ENCODE measurements around the gene LGALS3BP.
"Not testable (repeated sequence)": the region's sequence is repeated elsewhere in the genome, so short reads cannot be mapped to it uniquely, and the experiment has no call there.

Gene LGALS3BP, protein sequence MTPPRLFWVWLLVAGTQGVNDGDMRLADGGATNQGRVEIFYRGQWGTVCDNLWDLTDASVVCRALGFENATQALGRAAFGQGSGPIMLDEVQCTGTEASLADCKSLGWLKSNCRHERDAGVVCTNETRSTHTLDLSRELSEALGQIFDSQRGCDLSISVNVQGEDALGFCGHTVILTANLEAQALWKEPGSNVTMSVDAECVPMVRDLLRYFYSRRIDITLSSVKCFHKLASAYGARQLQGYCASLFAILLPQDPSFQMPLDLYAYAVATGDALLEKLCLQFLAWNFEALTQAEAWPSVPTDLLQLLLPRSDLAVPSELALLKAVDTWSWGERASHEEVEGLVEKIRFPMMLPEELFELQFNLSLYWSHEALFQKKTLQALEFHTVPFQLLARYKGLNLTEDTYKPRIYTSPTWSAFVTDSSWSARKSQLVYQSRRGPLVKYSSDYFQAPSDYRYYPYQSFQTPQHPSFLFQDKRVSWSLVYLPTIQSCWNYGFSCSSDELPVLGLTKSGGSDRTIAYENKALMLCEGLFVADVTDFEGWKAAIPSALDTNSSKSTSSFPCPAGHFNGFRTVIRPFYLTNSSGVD

DNA sequence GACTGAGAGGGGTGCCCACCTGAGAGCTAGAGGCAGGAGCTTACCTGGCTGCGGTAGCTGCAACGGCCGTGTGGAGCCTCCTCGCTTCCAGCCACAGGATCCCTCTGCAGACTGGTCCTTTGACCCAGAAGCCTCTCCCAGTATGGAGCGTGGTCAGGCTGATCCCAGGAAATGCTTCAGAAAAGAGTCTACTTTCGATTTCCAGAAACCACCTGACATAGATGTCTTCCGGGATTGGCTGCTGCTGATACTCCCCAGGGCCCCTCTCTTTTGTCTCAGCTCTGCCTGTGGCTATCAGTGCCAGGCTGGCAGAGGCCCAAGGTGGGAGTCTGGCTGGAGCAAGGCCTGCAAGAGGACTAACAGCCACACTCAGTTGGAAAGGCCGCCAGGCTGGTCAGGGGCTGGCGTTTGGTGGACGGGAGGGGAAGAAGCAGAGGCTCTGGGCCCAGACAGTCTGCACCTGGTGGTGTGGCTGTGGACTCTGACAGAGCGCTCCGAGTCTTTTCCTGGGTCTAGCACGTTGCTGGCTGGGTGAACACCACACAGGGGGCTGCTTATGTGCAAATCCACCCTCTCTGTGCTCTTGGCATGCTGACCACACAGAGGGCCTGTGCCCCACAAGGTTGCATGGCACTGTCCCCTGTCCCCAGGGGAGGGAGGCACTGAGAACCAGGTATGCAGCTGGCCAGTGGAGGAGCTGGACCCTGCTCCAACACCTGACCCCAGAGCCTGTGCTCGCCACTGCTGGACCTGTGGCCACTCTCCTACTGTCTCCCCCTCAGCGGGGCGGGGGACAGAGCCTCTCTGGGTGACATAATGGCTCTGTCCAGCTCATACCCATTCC lies at the start of gene LGALS3BP:
LGALS3BP (minus strand) TSS at position 144 of the 844 bp plus-strand sequence. CDS start 2,732 bp downstream, outside the sequence.
- DNase-seq = peak in 2 of 4 experiments; percentile 18 to 37

DNA sequence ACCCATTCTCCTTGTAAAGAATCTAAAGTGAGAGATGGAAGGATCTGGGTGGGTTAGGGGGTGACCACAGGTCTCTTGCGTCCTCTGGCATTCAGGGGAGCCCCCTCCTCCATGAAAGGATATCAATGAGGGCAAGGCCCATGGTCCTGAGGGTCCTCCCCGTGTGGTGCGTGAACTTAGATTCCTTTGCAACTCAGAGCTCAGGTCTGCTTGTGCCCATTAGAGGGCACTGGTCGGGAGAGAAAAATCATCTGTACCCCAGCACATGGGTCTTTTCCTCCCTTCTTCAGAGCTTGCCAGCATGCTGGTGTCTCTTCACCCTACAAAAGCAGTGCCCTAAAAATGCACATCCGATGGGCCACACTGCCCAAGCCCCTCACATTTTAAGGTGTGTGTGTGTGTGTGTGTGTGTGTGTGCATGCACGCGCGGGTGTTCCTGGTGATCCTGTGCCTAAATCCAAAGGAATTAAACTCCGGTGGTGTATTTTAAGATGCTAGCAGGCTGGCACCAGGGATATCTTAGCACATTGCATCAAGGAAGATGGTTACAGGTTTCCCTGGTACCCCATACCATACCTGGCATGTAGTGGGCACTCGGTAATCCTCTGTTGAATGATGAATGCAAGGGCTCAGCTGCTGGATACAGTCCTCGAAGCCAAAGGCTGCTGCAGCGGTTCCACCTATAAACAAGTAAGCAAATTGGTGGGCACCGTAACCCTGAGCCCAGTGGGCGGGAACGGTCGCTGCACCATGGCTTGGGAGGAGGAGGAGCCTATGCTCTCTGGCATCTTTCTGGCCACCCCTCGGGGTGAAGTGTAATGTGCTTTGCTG lies 49.0 kb upstream of the LGALS3BP start:
- no peak for DNase-seq

DNA sequence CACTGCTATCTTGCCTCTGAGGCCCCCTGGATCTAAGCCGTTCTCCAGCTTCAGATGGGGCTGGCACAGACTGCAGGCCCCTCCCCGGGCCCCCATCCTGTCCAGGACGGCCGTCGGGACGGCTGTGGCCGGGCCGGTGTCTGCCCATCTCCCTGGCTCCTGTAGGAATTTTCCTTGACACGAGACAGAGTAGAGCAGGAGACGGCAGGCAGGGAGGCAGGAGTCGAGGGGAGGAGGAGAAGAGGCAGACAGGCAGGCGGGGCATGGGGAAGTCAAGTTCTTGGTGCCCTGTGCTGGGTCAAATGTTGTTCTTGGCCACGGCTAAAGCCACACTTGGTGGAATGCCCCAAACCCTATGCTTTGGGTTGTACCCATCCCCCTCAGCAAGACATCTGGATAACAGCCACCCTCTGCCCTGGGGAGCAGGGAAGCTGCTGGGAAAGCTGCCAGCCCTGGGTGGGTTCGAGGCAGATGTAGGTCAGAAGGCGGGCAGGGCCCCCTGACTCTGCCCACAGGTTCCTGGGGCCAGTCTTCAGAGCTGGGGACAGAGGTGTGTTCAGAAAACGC lies 48.3 kb upstream of the LGALS3BP start:
- no peak for DNase-seq

DNA sequence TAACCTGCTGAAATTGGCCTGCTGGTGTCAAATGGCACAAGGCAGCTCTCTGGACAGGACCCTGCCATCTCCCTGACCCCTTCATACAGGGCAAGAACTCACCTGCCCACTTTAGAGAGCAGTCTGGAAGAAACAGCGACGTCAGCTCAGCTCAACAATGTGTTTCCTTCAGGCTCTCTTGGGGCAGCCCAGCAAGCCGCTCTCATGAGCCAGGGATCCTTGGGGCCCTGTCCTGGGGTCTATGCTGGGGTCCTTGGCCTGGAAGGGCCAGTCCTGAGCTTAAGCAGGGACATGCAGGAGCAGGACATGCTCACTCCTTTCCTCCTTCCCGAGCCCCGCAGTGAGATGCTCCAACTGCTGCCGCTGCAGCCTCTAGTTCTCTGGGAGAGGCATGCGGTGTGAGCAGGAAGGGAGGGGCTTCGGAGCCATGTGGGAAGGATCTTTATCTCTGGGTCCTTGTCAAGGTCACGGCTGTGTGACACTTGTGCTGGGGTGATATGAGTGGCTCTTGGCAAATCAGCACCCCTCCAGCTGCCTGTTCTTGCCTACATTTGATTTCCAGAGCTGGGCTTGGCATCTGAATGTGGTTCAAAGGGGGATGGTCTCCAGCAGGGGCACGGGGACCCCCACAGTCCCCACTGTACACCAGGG lies 47.7 kb upstream of the LGALS3BP start:
- no peak for DNase-seq

DNA sequence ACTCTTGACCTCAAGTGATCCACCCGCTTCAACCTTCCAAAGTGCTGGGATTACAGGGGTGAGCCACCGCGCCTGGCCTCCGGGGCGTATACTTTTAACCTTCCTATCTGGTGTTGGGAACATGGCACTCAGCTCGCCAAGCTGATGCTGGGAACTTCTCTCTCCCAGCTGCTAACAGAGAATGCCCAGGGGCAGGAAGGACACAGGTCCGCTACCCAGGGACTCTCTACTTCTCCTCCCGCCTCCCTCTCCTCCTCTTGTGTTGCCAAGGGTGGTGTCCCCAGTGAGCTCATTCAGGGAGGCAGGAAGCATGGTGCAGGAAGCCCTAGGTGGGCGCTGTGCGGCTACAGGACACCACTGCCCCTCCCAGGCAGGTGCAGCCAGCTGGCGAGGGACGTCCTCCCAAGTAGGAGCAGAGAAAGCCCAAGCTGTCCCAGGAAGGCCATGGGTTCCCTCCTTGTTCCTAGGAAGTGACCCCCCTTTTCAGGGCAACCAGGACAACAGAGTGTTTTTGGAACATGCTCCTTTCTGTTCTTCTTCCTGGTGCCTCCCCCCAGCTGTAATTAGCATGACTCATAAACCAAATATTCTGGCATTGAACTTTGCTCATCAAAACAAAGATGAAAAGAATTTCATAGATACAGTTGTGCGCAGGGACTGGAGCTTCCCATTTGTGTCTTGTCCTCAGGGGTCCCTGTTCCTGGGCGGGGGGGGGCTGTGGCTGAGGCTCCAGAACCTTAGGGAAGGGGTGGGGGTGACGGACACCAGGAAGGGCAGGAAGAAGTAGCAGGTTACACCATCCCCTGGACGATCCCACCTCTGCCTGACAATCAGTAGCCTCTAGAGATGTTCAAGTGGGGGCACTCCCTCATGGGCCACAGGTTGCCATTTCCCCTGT lies 46.9 kb upstream of the LGALS3BP start:
- no peak for DNase-seq

DNA sequence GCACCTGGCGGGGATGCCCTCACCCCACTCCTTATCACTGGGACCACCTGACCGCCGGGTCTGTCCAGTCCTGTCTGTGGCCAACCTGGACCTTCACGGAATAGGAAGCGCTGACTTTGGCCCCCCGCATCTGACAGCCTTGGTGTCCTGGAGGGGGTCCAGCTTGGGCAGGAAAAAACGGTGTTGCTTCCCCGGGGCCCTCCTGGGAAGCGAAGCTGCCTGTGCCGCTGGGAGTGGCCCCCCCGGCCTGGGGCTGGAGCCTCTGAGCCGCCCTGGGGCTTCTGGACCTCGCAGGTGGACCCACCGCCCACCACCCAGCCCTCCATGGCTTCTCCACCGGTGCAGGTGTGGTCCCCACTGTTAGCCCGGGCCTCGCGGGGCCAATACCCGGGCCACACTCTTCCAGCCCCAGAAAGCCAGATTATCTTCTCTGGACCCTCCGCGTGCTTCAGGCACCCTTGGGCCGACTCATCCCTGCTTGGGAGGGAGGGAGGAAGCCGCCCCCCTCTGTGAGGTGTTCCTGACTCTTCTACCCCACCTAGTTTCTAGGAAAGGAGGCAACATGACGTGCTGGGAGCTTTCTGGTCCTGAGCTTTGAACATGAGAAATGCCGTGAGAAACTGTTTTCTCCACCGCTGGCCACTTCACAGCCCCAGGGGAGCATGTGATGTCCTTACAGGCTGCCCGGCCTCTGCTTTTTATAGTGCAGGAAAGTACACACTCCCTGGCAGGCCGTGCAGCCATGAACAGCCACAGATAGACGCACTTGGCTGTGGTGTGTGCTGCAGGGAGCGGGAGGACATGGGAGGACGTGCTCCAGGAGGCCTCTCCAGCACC lies 45.4 kb upstream of the LGALS3BP start:
- no peak for DNase-seq

DNA sequence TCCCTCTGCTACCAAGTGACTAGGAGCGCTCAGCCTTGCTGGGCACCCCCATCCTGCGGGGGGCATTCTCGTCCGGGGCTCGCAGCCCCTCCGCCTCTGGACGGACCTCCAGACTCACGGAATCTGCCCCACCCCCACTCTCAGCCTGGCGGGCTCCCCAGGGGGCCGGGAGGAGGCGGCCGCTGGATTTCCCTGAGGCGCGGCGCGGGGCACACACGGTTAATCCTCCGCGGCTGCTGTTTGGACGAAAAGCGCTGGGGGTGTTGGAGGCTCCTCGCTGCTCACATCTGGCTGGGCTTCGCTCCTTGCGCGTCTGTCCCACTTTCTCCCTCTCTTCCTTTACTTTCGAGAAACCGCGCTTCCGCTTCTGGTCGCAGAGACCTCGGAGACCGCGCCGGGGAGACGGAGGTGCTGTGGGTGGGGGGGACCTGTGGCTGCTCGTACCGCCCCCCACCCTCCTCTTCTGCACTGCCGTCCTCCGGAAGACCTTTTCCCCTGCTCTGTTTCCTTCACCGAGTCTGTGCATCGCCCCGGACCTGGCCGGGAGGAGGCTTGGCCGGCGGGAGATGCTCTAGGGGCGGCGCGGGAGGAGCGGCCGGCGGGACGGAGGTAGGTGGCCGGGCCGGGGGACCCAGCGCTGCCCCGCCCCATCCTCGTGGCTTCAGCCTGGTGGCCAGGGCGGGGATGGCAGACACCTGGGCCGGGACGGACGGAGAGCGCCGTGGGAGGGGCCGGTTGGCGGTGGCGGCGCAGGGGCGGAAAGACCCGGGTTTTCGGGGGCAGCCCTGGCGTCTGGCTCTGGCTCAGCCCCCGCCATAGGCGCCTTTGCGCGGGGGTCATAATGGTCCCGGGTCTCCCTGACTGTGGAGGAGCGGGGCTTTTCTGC lies 44.4 kb upstream of the LGALS3BP start, which contains the start of gene C1QTNF1:
C1QTNF1 (plus strand) TSS at position 284 of the 886 bp plus-strand sequence. CDS start 19,800 bp downstream, outside the sequence.
- no peak for DNase-seq

DNA sequence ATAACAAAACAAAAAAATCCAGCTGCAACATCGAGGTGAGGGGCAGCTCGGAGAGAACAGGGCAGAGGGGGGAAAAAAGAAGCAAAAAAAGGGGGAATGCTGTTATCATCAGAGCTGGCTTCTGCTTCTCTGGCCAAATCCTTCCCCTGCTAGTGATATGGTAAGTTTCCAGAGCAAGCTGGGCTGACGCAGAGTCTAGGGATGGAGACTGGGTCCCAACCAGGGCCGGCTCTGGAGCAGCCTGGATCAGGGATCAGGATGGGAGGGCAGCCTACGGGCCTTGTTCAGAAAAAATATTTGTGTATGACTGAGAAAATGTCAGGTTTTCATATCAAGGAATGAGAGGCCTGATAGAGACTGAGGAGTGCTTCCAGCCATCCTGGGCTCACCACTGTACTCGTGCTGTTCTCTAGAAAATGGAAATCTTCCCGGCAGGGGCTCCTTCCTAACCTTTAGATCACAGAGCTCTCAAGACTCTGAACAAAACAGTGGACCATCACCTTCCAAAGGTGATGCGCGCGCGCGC lies 43.5 kb upstream of the LGALS3BP start:
- DNase-seq = no peak

DNA sequence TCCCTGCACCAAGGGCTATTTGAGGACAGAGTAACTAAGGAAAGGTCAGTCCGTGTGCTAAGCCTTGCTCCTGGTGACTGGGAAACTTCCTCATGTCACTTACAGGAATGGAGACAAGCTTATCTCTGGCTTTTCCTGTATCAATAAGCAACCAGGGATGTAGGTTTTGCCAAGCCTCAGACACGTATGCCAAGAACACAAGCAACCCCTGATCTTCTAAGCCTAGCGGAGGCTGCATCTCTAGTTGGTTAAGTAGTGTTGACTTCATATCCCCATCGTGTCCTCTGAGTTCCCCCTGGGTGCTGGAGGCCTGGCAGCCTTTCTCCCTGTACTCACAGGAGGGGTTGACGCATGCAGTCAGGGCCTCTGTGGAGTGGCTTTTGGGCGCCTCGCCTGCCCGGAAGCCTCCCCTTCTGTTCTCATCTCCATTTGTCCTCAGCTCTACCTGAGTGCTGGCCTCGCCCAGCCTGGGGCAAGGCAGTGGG lies 42.8 kb upstream of the LGALS3BP start:
- no peak for DNase-seq

DNA sequence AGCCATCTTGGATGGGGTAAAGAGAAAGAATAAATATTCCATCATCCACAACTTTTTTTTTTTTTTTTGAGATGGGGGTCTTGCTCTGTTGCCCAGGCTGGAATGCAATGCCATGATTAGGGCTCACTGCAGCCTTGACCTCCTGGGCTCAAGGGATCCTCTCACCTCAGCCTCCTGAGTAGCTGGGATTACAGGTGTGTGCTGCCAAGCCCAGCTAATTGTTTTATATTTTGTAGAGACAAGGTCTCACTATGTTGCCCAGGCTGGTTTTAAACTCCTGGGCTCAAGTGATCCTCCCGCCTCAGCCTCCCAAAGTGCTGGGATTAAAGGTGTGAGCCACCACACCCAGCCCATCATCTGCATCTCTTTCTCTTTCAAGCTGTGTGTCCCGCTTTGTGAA lies 42.2 kb upstream of the LGALS3BP start:
- DNase-seq = not testable (repeated sequence)

DNA sequence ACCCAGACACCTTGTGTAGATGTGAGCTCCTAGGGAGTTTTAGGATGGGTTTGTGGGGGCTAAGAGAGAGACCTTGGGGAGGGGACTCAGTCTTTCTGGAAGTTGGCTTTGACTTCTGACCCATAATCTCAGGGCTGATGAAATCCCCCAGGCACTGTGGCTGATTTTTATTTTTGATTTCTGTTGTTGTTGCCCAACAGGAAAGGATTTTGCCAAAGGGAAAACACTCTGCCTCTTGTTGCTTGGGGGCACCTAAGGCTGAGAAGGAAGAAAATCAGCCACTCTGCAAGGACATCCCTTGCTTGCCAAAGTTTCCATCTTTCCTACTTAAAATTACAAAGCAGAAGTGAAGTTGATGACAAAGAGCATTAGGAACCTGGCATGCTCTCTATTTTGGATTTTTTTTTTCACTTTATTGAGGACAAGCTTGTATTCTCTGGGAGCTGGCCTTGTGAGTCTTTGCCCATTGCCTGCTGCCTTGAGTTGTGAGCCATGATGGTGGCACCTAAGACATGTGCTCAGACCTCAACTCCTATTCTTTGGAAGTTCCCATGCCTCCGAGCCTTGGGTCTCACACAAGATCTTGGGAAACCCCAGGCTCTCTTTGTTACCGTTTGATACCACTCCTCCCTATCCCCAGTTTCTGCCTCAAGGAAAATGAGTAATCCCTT lies 41.0 kb upstream of the LGALS3BP start:
- DNase-seq = no peak

DNA sequence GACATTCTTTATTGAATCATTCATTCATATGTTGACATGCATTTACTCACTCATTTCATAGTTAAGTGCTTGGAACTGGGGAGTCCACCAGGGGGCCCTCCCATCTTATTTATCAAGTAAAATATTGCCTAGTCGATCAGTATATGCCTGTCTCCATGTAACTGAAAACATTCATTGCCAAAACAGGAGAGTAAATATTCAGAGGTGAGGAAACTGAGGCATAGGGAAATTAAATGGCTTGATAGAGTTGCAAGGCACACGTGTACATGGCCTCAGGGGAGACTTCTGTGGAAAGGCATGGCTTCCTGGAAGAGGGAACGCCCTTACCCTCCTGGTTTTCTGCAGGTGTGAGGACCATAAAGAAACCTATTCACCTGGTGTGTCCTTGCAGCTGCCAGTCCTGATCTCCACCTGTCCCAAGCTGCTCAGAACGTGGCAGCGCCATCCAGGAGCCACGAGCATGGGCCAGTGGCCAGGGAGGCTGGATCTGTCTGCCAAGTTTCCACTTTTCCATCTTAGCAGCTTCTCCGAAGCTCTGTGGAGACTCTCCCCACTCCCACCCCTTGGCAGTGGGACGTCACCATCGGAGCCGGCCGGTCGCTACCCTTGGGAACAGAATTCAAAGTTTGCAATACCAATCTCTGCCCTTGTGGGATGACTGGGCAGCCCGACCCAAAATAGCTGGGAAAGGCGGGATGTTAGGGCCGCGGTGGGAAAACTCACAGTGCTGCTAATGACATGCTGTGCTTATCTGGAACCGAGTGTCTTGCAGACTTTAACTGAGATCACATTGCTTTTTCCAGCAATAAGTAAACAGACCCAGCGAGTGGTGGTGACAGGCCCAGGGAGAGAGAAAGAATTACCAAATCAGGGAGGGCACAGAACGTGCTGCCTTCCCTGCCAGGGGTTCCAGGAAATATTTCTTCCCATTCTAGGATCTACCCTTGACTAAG lies 40.2 kb upstream of the LGALS3BP start:
- DNase-seq = peak in 1 of 4 experiments; percentile 33

DNA sequence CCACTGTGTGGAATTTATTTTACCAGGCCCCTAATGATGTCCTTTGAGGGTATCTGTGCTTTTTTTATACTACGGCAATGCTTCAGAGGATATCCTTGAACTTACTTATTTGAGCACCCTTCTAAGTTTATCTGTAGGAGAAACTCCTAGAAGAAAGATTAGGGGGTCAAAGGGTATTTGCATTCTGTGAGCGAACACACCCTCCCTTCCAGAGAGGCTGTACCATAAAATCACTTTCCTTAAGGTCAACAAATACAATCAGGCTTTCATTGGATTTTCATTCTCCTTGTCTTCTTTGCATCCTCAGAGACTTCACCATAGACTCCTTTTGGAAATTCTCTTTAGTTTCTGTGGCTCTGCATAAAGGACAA lies 39.5 kb upstream of the LGALS3BP start:
- DNase-seq = no peak

DNA sequence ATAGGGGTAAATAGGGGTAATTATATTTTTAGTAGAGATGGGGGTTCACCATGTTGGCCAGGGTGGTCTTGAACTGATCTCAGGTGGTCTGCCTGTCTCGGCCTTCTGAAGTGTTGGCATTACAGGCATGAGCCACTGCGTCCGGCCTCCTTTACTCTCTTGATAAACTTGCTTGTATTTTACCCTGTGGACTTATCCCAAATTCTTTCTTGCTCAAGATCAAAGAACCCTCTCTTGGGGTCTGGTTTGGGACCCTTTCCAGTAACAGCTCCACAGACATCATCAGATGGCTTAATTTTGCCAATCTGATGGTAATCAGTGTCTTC lies 38.6 kb upstream of the LGALS3BP start:
- no peak for DNase-seq

DNA sequence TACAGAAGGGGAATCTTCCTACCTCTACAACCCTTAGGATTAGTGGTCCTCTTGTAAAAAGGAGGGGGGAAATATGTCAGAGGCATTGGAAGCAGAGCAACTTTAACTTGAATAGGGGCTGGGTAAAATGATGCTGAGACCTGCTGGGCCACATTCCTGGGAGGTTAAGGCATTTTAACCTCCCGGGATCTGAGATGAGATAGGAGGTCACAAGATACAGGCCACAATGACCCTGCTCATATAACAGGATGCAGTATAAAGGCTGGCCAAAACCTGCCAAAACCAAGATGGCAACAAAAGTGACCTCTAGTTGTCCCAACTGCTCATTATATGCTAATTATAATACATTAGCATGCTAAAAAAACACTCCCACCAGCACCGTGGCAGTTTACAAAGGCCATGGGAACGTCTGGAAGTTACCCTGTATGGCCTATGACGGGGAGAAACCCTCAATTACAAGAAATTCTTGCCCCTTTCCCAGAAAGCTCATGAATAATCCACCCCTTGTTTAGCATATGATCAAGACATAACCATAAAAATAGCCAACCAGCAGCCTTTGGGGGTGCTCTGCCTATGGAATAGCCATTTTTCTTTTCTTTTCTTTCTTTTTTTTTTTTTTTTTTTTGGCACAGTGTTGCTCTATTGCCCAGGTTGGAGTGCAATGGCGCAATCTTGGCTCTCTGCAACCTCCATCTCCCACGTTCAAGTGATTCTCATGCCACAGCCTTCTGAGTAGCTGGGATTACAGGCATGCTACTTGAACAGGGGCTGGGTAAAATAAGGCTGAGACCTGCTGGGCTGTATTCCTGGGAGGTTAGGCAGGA lies 38.0 kb upstream of the LGALS3BP start:
- DNase-seq = no peak
